HG02981 (cell line): ENCODE measurements around the gene SLAMF6.
"Not testable (repeated sequence)": the region's sequence is repeated elsewhere in the genome, so short reads cannot be mapped to it uniquely, and the experiment has no call there.

Experiments used
- ATAC-seq: cut with Tn5 transposase; IDR thresholded peaks from one replicate; pipeline ENCODE4 v1.9.1; 2021; ENCODE audit warnings: mild to moderate bottlenecking, moderate library complexity; ENCODE audit not compliant: unreplicated experiment

SLAMF6 gene

GRCh38 chr1:160544647-160545046 is 21.6 kb upstream of the SLAMF6 start:
- ATAC-seq, result no peak

GRCh38 chr1:160542303-160542945 is 19.4 kb upstream of the SLAMF6 start:
- ATAC-seq, result no peak

GRCh38 chr1:160541622-160542302 is 18.7 kb upstream of the SLAMF6 start:
- ATAC-seq, result no peak

GRCh38 chr1:160540859-160541233 is 17.8 kb upstream of the SLAMF6 start:
- no peak for ATAC-seq

GRCh38 chr1:160539990-160540858 is 17.2 kb upstream of the SLAMF6 start:
- peak; percentile 90 for ATAC-seq

GRCh38 chr1:160539684-160539989 is 16.6 kb upstream of the SLAMF6 start:
- no peak for ATAC-seq

GRCh38 chr1:160538985-160539651 is 16.1 kb upstream of the SLAMF6 start:
- no peak for ATAC-seq

GRCh38 chr1:160537714-160538665 is 14.9 kb upstream of the SLAMF6 start:
- no peak for ATAC-seq

- ATAC-seq, result no peak
Measured at GRCh38 chr1:160534823-160535605, 12.0 kb upstream of the SLAMF6 start.

- not testable (repeated sequence) for ATAC-seq
Measured at GRCh38 chr1:160532557-160532813, 9.4 kb upstream of the SLAMF6 start.

GRCh38 chr1:160531809-160532556 is 8.9 kb upstream of the SLAMF6 start:
- not testable (repeated sequence) for ATAC-seq

GRCh38 chr1:160529401-160529952 is 6.4 kb upstream of the SLAMF6 start:
- ATAC-seq, result not testable (repeated sequence)

- not testable (repeated sequence) for ATAC-seq
Measured at GRCh38 chr1:160523789-160524188, 734 bp upstream of the SLAMF6 start.

GRCh38 chr1:160522136-160522535 is 919 bp downstream of the SLAMF6 start:
- ATAC-seq, result no peak

GRCh38 chr1:160521554-160521953 is 1.5 kb downstream of the SLAMF6 start:
- ATAC-seq, result no peak

- no peak for ATAC-seq
Measured at GRCh38 chr1:160520999-160521398, 2.1 kb downstream of the SLAMF6 start.

GRCh38 chr1:160520582-160520981 is 2.5 kb downstream of the SLAMF6 start:
- ATAC-seq, result no peak

GRCh38 chr1:160519642-160520435 is 3.2 kb downstream of the SLAMF6 start:
- peak; percentile 34 for ATAC-seq
